Muscle of back (tissue), 13 donors: ENCODE data around the gene NTN1. TPM values are rescaled to one million over a fixed set of nuclear protein-coding genes. Genes with fewer than 3 reads are reported as not detected.
"Not testable (repeated sequence)": the region's sequence is repeated elsewhere in the genome, so short reads cannot be mapped to it uniquely, and the experiment has no call there.

Experiments
- DNase-seq, 3 donors: peaks; one replicate each; pipeline versions ENCODE4 v3.0.0 to v3.0.0-alpha.2; 2013
- long read RNA-seq, 9 donors: transcript quantifications; one replicate each; lab custom pipeline, GENCODE V29; 2026
- polyA plus RNA-seq, 10 donors: library from polyadenylated mRNA; unstranded; fragments of 120-200 nt; gene quantifications; one replicate each; pipeline ENCODE4 v1.2.1, GENCODE V29; 2013; ENCODE audit not compliant: insufficient read length in 10 of 10

The NTN1 gene
- 10 to 100 TPM in 5 of 10 donors, 1 to 10 TPM in 5; 5.7 to 25.1 (median 9.6) TPM for polyA plus RNA-seq
- long read RNA-seq, donor 1, result 0 reads
- long read RNA-seq, donor 2, result 0 reads
- long read RNA-seq, donor 3, result 0 reads
- long read RNA-seq, donor 4, result 0 reads
- long read RNA-seq, donor 5, result 0 reads
- long read RNA-seq, donor 6, result 0 reads
- long read RNA-seq, donor 7, full-length matches to known transcripts, result 1 of 1 reads
- long read RNA-seq, donor 7, partial matches to known transcripts, result 0 of 1 reads
- long read RNA-seq, donor 7, other reads (novel, unspliced or antisense), result 0 of 1 reads
- long read RNA-seq, donor 8, full-length matches to known transcripts, result 1 of 1 reads
- long read RNA-seq, donor 8, partial matches to known transcripts, result 0 of 1 reads
- long read RNA-seq, donor 8, other reads (novel, unspliced or antisense), result 0 of 1 reads
- long read RNA-seq, donor 9, result 0 reads

DNA sequence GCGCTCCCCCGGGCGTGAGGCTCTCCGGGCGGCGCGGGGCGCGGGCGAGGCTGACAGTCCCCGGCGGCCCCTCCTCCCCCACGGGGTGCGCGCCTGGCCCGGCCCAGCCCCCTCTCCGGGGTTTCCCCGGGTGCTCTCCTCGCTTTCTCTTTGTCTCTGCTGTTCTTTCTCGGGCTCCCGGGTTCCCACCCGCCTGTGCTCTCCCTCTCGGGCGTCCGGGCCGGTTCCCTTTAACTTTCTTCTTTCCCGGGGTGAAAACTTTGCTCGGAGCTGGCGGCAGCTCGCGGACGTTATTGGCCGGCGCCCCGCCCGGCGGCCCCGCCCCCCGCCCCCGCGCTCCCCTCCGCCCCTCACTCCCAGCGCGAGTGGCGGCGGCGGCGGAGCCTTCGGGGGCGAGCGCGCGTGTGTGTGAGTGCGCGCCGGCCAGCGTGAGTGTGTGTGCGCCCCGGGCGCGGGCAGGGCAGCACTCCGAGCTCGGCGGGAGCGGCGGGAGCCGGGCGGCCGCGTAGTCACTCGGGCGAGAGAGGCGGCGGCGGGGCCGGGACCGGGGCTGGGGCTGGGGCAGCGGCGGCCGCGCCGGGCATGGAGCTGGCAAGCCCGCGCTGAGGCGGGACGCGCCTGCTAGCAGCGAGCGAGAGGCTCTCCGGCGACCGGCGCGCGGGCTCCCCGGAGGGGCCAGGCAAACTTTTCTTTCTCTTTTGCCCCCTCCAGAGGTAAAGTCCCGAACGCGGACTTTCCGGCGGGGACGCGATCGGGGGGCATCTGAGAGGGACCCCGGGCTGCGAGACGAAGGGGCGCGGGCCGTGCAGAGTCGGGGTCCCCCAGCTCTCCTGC lies at the start of gene NTN1:
Gene NTN1, plus strand, starts transcription at position 353 of the 834 bp plus-strand sequence. CDS start 864 bp downstream, outside the sequence.
- peak in 2 of 3 donors; percentile 57 to 77 for DNase-seq

- no peak for DNase-seq
These were observed 46.1 kb upstream of the NTN1 start for GRCh38 chr17:8975091-8975725.

DNA sequence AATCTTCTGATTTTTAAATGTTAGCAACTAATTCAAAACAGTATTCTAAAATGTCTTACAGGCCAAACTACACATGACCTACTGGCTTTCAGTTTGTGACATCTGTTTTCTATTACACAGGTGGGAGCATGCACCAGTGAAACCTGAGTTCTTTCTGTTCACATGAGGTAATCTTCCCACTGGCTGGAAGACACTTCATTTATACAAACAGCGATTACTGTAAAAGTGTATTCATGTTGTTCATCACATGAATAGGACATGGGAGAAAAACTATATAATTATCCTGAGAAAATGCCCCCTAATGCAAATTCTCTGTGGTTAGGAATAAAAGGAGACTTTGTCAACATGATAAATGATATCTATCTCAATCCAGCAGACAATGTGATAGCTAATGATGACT lies 44.7 kb upstream of the NTN1 start:
- no peak for DNase-seq

- no peak for DNase-seq
These were observed 41.6 kb upstream of the NTN1 start for GRCh38 chr17:8979715-8980114.

GRCh38 chr17:8981443-8981842 lies 39.9 kb upstream of the NTN1 start:
- no peak for DNase-seq

DNA sequence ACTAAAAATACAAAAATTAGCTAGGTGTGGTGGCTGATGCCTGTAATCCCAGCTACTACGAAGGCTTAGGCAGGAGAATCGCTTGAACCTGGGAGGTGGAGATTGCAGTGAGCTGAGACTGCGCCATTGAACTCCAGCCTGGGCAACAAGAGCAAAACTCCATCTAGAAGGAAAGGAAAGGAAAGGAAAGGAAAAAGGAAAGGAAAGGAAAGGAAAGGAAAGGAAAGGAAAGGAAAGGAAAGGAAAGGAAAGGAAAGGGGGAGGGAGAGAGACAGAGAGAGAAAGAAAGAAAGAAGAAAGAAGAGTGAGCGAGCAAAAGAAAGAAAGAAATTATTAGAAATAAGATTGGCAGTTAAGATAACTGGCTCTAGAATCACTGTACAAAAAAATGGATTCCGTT lies 37.1 kb upstream of the NTN1 start:
- DNase-seq, result not testable (repeated sequence)

GRCh38 chr17:8985054-8985701 lies 36.1 kb upstream of the NTN1 start:
- DNase-seq, result no peak

- DNase-seq, result no peak
These were observed 35.0 kb upstream of the NTN1 start for GRCh38 chr17:8986295-8986694.

GRCh38 chr17:8988263-8988935 lies 32.9 kb upstream of the NTN1 start:
- DNase-seq, result not testable (repeated sequence)

GRCh38 chr17:8991514-8992285 lies 29.6 kb upstream of the NTN1 start:
- DNase-seq, result peak; percentile 39 to 66 (median 61)

DNA sequence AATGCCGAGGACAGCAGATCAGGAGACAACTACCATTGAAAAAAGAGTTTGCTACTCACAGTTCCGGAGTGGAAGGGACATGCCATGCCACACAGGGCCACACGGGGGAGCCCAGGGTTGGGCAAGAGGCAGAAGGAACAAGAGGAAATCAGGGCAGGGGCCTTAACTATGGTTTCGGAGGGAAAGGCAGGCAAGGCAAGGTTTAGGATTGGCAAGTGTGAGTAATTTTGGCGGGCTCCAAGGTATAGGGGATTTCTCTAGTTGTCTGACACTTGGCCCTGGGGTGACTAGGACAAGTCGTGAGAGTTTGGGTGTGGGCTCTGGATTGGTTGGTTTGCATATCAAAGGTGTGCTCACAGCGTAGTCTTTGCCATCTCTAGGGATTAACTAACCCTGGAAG lies 27.0 kb upstream of the NTN1 start:
- DNase-seq, result peak in 1 of 3 donors; percentile 85

DNA sequence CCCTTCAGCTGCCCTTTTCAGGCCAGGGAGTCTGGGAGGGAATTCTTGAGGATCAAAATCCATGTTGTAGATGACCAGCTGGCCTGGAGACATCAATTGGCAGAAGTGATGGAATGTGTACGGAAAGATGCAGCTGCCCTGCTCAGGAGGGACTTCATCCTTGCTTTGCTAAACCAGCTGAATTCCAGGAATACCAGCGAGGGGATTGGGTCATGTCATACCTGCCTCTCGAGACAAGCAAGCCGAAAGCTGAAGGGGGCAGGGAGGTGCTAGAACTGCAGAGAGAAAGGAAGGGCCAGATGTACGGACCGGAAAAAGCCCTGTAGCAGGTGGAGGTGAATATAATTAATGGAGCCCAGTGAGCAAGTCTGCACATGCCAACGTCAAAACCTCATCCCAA lies 25.6 kb upstream of the NTN1 start:
- no peak for DNase-seq

GRCh38 chr17:8997994-8998628 lies 23.2 kb upstream of the NTN1 start:
- peak in 2 of 3 donors; percentile 26 to 33 for DNase-seq

GRCh38 chr17:9001559-9001958 lies 19.8 kb upstream of the NTN1 start:
- DNase-seq, result no peak

- no peak for DNase-seq
These were observed 19.1 kb upstream of the NTN1 start for GRCh38 chr17:9002227-9002605.

GRCh38 chr17:9002606-9003354 lies 18.5 kb upstream of the NTN1 start:
- DNase-seq, result peak in 2 of 3 donors; percentile 33 to 76

DNA sequence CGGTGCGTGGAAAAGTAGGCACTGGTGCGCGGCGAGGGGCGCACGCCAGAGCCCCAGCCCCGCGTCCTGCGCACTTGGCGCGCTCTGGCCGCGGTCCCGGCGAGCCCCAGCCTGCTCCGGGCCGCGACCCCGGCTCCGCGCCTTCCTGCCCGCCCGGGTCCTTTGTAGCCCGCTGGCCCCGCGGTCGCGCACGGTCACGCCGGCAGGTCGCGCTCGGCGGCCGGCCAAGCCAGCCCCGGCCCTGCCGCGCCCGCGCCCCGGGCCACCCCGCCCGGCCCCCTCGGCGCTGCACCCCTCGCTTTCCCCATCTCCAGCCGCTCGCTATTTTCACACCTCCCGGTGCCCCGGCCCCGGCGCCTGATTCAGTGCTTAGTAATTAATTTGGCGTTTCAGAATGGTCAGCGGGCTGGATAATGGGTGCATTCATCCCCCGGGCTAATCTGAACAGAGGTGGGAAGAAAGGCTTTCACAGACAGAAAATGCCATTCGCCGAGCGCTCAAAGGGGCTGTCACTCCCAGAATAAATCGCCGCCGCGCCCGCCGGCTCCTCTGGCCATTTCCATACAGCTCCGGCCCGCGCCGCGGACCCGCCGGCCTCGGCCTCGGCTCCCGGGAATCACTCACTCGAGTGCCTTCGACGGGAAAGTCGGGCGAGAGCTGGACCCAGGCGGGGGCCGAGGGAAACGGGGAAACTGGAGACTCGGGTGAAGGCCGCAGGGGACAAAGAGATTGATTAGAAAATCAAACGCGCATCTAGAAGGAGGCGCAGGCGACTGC lies 17.8 kb upstream of the NTN1 start:
- DNase-seq, result peak in 1 of 3 donors; percentile 50
